GM12878 (cell line): ENCODE data around the gene SLC39A1. TPM values are rescaled to one million over a fixed set of nuclear protein-coding genes. Genes with fewer than 3 reads are reported as not detected.

ENCODE experiments used
- ATAC-seq: fragments of 200-7000 bp; cut with Tn5 transposase; 3 replicates; pipeline ENCODE4 v1.9.1; 2020; ENCODE audit warnings: mild to moderate bottlenecking, moderate library complexity
- BruUV-seq: library from RNA; stranded (reverse); fragments of 400-500 nt; replicated peaks from 2 replicates; lab custom pipeline; 2021; lab: Mats Ljungman, UMichigan
- CTCF ChIA-PET: fragments of 300-600 bp; sonication (Branson Sonifier 250); formaldehyde crosslinking; extraction: SDS; loops from one replicate; lab custom pipeline; 2021; ENCODE audit warnings: inconsistent platforms; lab: Yijun Ruan, JAX
- POLR2A ChIA-PET: fragments of 350-600 bp; formaldehyde crosslinking; extraction: SDS; loops from one replicate; lab custom pipeline; 2021; ENCODE audit warnings: inconsistent platforms; lab: Charles Lee
- RAD21 ChIA-PET: fragments of 300-600 bp; sonication (Branson Sonifier 250); formaldehyde crosslinking; loops from one replicate; lab custom pipeline; 2023; ENCODE audit warnings: antibody characterized with exemption; ENCODE audit not compliant: unreplicated experiment; lab: Charles Lee
- SMC1A ChIA-PET: fragments of 300-600 bp; sonication (Branson Sonifier 250); formaldehyde crosslinking; loops from one replicate; lab custom pipeline; 2023; ENCODE audit not compliant: unreplicated experiment, uncharacterized antibody; lab: Charles Lee
- DNase-seq: peaks from one replicate; pipeline ENCODE4 v3.0.0-alpha.2; 2011; ENCODE audit warnings: low read depth, low spot score
- FAIRE-seq: peaks from 3 replicates; lab custom pipeline; 2011; peaks lifted over from hg19 to GRCh38; lab: Jason Lieb, UNC
- H2AFZ ChIP-seq: 2 replicates; pipeline ENCODE4 v1.6.0; 2011; ENCODE audit warnings: low read depth, low read length, control low read depth; ENCODE audit not compliant: control insufficient read depth
- H3K27ac ChIP-seq: 2 replicates; pipeline ENCODE4 v1.5.1; 2011; ENCODE audit warnings: control low read depth; ENCODE audit not compliant: control insufficient read depth, insufficient read depth
- H3K27me3 ChIP-seq, 2 experiments: replicated peaks in 1 of 2; 2 replicates each; pipeline versions ENCODE4 v1.6.0 to v1.6.1; 2011; ENCODE audit warnings: low read length in 1 of 2; ENCODE audit not compliant: control insufficient read depth in 2 of 2, insufficient read depth in 2 of 2
- H3K36me3 ChIP-seq, 2 experiments: 2 replicates each; pipeline ENCODE4 v1.5.1; 2011; ENCODE audit warnings: low read length in 1 of 2; ENCODE audit not compliant: control insufficient read depth in 2 of 2, insufficient read depth in 2 of 2
- H3K4me1 ChIP-seq: 2 replicates; pipeline ENCODE4 v1.6.1; 2011; ENCODE audit warnings: mild to moderate bottlenecking, low read length, moderate library complexity, mixed read lengths; ENCODE audit not compliant: control insufficient read depth, insufficient read depth
- H3K4me2 ChIP-seq: 2 replicates; pipeline ENCODE4 v1.6.0; 2011; ENCODE audit warnings: control low read depth; ENCODE audit not compliant: control insufficient read depth, insufficient read depth
- H3K4me3 ChIP-seq: fragments of 200-600 bp; sonication (generic); 2 replicates; pipeline ENCODE4 v1.5.1; 2016
- H3K79me2 ChIP-seq: 2 replicates; pipeline ENCODE4 v1.6.0; 2011; ENCODE audit warnings: low read length; ENCODE audit not compliant: control insufficient read depth, insufficient read depth
- H3K9ac ChIP-seq: 2 replicates; pipeline ENCODE4 v1.8.0; 2011; ENCODE audit warnings: low read length, control low read depth, mixed read lengths; ENCODE audit not compliant: control insufficient read depth, insufficient read depth
- H3K9me3 ChIP-seq: replicated peaks from 3 replicates; pipeline ENCODE4 v1.5.1; 2011; ENCODE audit warnings: mild to moderate bottlenecking, low read length; ENCODE audit not compliant: control insufficient read depth, insufficient read depth
- H4K20me1 ChIP-seq: 2 replicates; pipeline ENCODE4 v1.6.0; 2011; ENCODE audit not compliant: control insufficient read depth, insufficient read depth
- ATF3 ChIP-seq: IDR thresholded peaks from 2 replicates; pipeline ENCODE4 v1.6.1; 2011; ENCODE audit warnings: low read depth, mild to moderate bottlenecking, low read length, moderate library complexity, borderline replicate concordance; ENCODE audit errors: extremely low read depth
- HDAC2 ChIP-seq: fragments of 200-600 bp; sonication (generic); IDR thresholded peaks from 2 replicates; pipeline ENCODE4 v1.6.1; 2017
- RB1 ChIP-seq: fragments of 450-650 bp; formaldehyde crosslinking; IDR thresholded peaks from 2 replicates; pipeline ENCODE4 v1.6.1; 2017; ENCODE audit warnings: mild to moderate bottlenecking, borderline replicate concordance
- ZNF217 ChIP-seq: fragments of 450-650 bp; IDR thresholded peaks from 2 replicates; pipeline ENCODE4 v1.6.1; 2017; ENCODE audit warnings: antibody characterized with exemption, mild to moderate bottlenecking
- WGBS: methylation state at CpG from one replicate; pipeline ENCODE4 v1.1.6; 2016; ENCODE audit warnings: low lambda C conversion rate; ENCODE audit not compliant: insufficient replicate concordance, insufficient coverage; ENCODE audit errors: missing lambda C conversion rate; 5-methylcytosine and 5-hydroxymethylcytosine counted together
- in situ Hi-C: fragments of 300-500 bp; cut with MboI; formaldehyde crosslinking; loops from 9 replicates; pipeline ENCODE4 v1.14.3; 2018; ENCODE audit warnings: mixed read lengths
- intact Hi-C: fragments of 100-400 bp; cut with micrococcal nuclease; formaldehyde crosslinking; loops from one replicate; pipeline ENCODE4 v1.14.2; 2022; ENCODE audit not compliant: unreplicated experiment
- polyA plus RNA-seq, 11 experiments: library from polyadenylated mRNA; depleted of rRNA in 4 of 11; unstranded in 6 of 11; stranded (reverse) in 5 of 11; fragments of >200 nt; fragmentation: Nextera tagmentation in 4 of 11; fragmentation: Illumina TruSeq in 1 of 11; extraction: Ambion mirVana in 4 of 11; extraction: Trizol in 1 of 11; gene quantifications; 1 replicate in 1 of 11; 2 replicates in 10 of 11; pipeline versions ENCODE4 v1.2.1 to v1.2.3, GENCODE V29; 2011 to 2016; ENCODE audit warnings: inconsistent platforms in 2 of 11, missing spikeins in 2 of 11, low read depth in 1 of 11
- total RNA-seq, 4 experiments: library from RNA; depleted of rRNA in 3 of 4; stranded (reverse); fragments of >200 nt in 3 of 4; fragmentation: Illumina TruSeq in 1 of 4; extraction: Trizol in 1 of 4; gene quantifications; 2 replicates each; pipeline versions ENCODE4 v1.2.1 to v1.2.3, GENCODE V29; 2013 to 2021

Gene SLC39A1
- total and polyA plus RNA-seq, 10 of the 15 experiments (the other 5 are each of a cell fraction or from before 2014, with no cell fraction given), result 8.8 to 98.6 (median 72.4) TPM

GRCh38 chr1:153944827-153945117 lies 18.6 kb downstream of the SLC39A1 start:
- Histone ChIP-seq H3K36me3 (peaks cover 21% of the 10 kb centered on the region in 2 experiments; a peak in 3 of 4 replicates), H3K4me3 (peak overlapping the region; percentile 100), H3K4me2 (peak overlapping the region; percentile 100), H3K27ac (peak overlapping the region; percentile 95), H3K4me1 (peaks cover 18% of the 10 kb centered on the region), H3K79me2 (peaks cover 28% of the 10 kb centered on the region), H4K20me1 (no peaks in the 10 kb centered on the region), H3K9ac (peak overlapping the region; percentile 99), H2AFZ (peak overlapping the region; percentile 62), H3K27me3 (no peaks in the 10 kb centered on the region), H3K9me3 (no peaks in the 10 kb centered on the region)
- no peak for ATAC-seq
- ChIA-PET SMC1A (interaction anchor here (0.7 to 4.5 kb wide), 21 partner anchors 9 to 273 kb away, joined by 3 to 59 read pairs (median 5); partner anchors contain the start of genes CREB3L4, GATAD2B, RPS27 and SLC39A1), CTCF (interaction anchor here (0.6 to 4.8 kb wide), 9 partner anchors 21 to 266 kb away, joined by 3 to 54 read pairs (median 20); partner anchors contain the start of genes CREB3L4, GATAD2B, NPR1 and RAB13), RAD21 (interaction anchor here (0.9 to 4.9 kb wide), 16 partner anchors 12 to 153 kb away, joined by 3 to 55 read pairs (median 11); partner anchors contain the start of genes CREB3L4, CRTC2, GATAD2B and JTB), POLR2A (interaction anchor here (0.6 to 5.3 kb wide), 14 partner anchors 10 to 147 kb away, joined by 3 to 83 read pairs (median 8); partner anchors contain the start of genes CREB3L4, GATAD2B, JTB and RAB13)
- 2% methylated on average over 3 of the region's 3 CpGs for WGBS
- TSS peak; percentile 56 for BruUV-seq
- in situ Hi-C loops, result no loop called here
- FAIRE-seq, result no peak
- DNase-seq, result no peak
- TF ChIP-seq ATF3 (no peak), HDAC2 (no peak), ZNF217 (no peak), RB1 (no peak)
- intact Hi-C loops, result loop anchor here (1.0 to 2.0 kb wide), 2 partner anchors 22 to 23 kb away; partner anchors contain the start of genes CREB3L4 and GATAD2B
